H1 (cell line): ENCODE measurements around the gene EPHA5. TPM values are rescaled to one million over a fixed set of nuclear protein-coding genes. Genes with fewer than 3 reads are reported as not detected.

ENCODE experiments used
- CTCF ChIA-PET: fragments of 300-600 bp; sonication (Branson Sonifier 250); formaldehyde crosslinking; loops from one replicate; lab custom pipeline; 2021; ENCODE audit not compliant: partially characterized antibody; lab: Charles Lee
- POLR2A ChIA-PET: fragments of 300-600 bp; sonication (Branson Sonifier 250); formaldehyde crosslinking; loops from one replicate; lab custom pipeline; 2021; ENCODE audit warnings: inconsistent platforms; ENCODE audit not compliant: partially characterized antibody; lab: Charles Lee
- DNase-seq, 2 experiments: peaks; one replicate each; pipeline versions ENCODE4 v3.0.0 to v3.0.0-alpha.2; 2010 to 2022; ENCODE audit warnings: low spot score in 2 of 2, low read depth in 1 of 2, mixed read lengths in 1 of 2
- FAIRE-seq: peaks from 2 replicates; lab custom pipeline; 2011; peaks lifted over from hg19 to GRCh38; lab: Jason Lieb, UNC
- H2AFZ ChIP-seq: 2 replicates; pipeline ENCODE4 v1.8.1; 2012; ENCODE audit warnings: low read length, inconsistent platforms
- H2AK5ac ChIP-seq: 2 replicates; pipeline ENCODE4 v1.6.1; 2013; ENCODE audit warnings: low read depth, low read length
- H2BK120ac ChIP-seq: replicated peaks from 2 replicates; pipeline ENCODE3; 2013; ENCODE audit warnings: low read depth, low read length, inconsistent platforms
- H2BK12ac ChIP-seq: 2 replicates; pipeline ENCODE4 v1.6.1; 2013; ENCODE audit warnings: low read depth, low read length
- H2BK15ac ChIP-seq: 2 replicates; pipeline ENCODE4 v1.6.1; 2013; ENCODE audit warnings: low read length
- H2BK20ac ChIP-seq: 2 replicates; pipeline ENCODE4 v1.6.1; 2013; ENCODE audit warnings: low read length
- H2BK5ac ChIP-seq: 2 replicates; pipeline ENCODE4 v1.6.1; 2013; ENCODE audit warnings: low read depth, low read length
- H3K14ac ChIP-seq: 2 replicates; pipeline ENCODE4 v1.6.1; 2013; ENCODE audit warnings: inconsistent platforms; ENCODE audit not compliant: insufficient read length
- H3K18ac ChIP-seq: 2 replicates; pipeline ENCODE4 v1.6.1; 2013; ENCODE audit warnings: low read length; ENCODE audit errors: extremely low read depth
- H3K23ac ChIP-seq: 2 replicates; pipeline ENCODE4 v1.6.1; 2013; ENCODE audit warnings: inconsistent platforms; ENCODE audit not compliant: insufficient read length
- H3K23me2 ChIP-seq: 2 replicates; pipeline ENCODE4 v1.6.1; 2013; ENCODE audit warnings: low read depth, low read length
- H3K27ac ChIP-seq: 2 replicates; pipeline ENCODE4 v1.6.1; 2011; ENCODE audit warnings: low read depth, low read length, inconsistent platforms
- H3K27me3 ChIP-seq, 4 experiments: replicated peaks in 1 of 4; 1 replicate in 1 of 4; 2 replicates in 3 of 4; pipeline versions ENCODE4 v1.6.1 to v1.8.1; 2011 to 2013; ENCODE audit warnings: low read length in 3 of 4, mild to moderate bottlenecking in 3 of 4, inconsistent platforms in 2 of 4, mixed read lengths in 2 of 4, moderate library complexity in 1 of 4; ENCODE audit not compliant: control insufficient read depth in 3 of 4, insufficient read depth in 3 of 4; ENCODE audit errors: extremely low read depth in 1 of 4
- H3K36me3 ChIP-seq, 4 experiments: 2 replicates each; pipeline versions ENCODE4 v1.6.1 to v1.8.1; 2011 to 2013; ENCODE audit warnings: mild to moderate bottlenecking in 4 of 4, low read length in 3 of 4, moderate library complexity in 2 of 4, control low read depth in 1 of 4, inconsistent platforms in 1 of 4; ENCODE audit not compliant: insufficient read depth in 4 of 4, control insufficient read depth in 2 of 4
- H3K4ac ChIP-seq: replicated peaks from 2 replicates; pipeline ENCODE3; 2013; ENCODE audit warnings: low read length, low read depth, mixed read lengths, inconsistent platforms; ENCODE audit not compliant: insufficient read length
- H3K4me1 ChIP-seq, 4 experiments: replicated peaks in 1 of 4; 1 replicate in 1 of 4; 2 replicates in 3 of 4; pipeline versions ENCODE4 v1.6.1 to v1.8.1; 2011 to 2013; ENCODE audit warnings: low read length in 3 of 4, inconsistent platforms in 2 of 4, mixed read lengths in 1 of 4; ENCODE audit not compliant: insufficient read depth in 4 of 4, control insufficient read depth in 3 of 4
- H3K4me2 ChIP-seq, 2 experiments: 2 replicates each; pipeline versions ENCODE4 v1.6.1 to v1.8.1; 2011 to 2013; ENCODE audit warnings: low read depth in 2 of 2, low read length in 2 of 2, control low read depth in 1 of 2, inconsistent platforms in 1 of 2, mild to moderate bottlenecking in 1 of 2; ENCODE audit not compliant: insufficient read depth in 1 of 2
- H3K4me3 ChIP-seq, 4 experiments: fragments of 200-600, 300-600 bp in 1 of 4; sonication (generic), shearing (Covaris generic), sonication (Bioruptor Twin) in 1 of 4; 2 replicates each; pipeline versions ENCODE4 v1.5.1 to v1.8.1; 2011 to 2016; ENCODE audit warnings: low read length in 4 of 4, low read depth in 3 of 4, control low read depth in 2 of 4, inconsistent platforms in 2 of 4, mild to moderate bottlenecking in 2 of 4, mixed read lengths in 1 of 4, moderate library complexity in 1 of 4; ENCODE audit not compliant: insufficient read depth in 2 of 4; ENCODE audit errors: extremely low read depth in 1 of 4
- H3K56ac ChIP-seq: replicated peaks from 2 replicates; pipeline ENCODE3; 2013; ENCODE audit warnings: low read depth, mild to moderate bottlenecking, mixed read lengths, low read length, inconsistent platforms; ENCODE audit not compliant: insufficient read length
- H3K79me1 ChIP-seq: 2 replicates; pipeline ENCODE4 v1.6.1; 2013; ENCODE audit warnings: low read depth, low read length, control low read depth
- H3K79me2 ChIP-seq, 2 experiments: 2 replicates each; pipeline versions ENCODE4 v1.6.1 to v1.8.1; 2012 to 2013; ENCODE audit warnings: low read length in 2 of 2, mild to moderate bottlenecking in 2 of 2, inconsistent platforms in 1 of 2; ENCODE audit not compliant: insufficient read depth in 2 of 2, control insufficient read depth in 1 of 2
- H3K9ac ChIP-seq, 4 experiments: replicated peaks in 1 of 4; 1 replicate in 1 of 4; 2 replicates in 3 of 4; pipeline versions ENCODE4 v1.6.1 to v1.8.1; 2011 to 2013; ENCODE audit warnings: low read depth in 3 of 4, low read length in 3 of 4, control low read depth in 2 of 4, mild to moderate bottlenecking in 2 of 4, moderate library complexity in 2 of 4, inconsistent platforms in 1 of 4; ENCODE audit errors: extremely low read depth in 1 of 4
- H3K9me3 ChIP-seq, 2 experiments: 2 replicates each; pipeline versions ENCODE4 v1.6.1 to v1.8.1; 2012 to 2013; ENCODE audit warnings: mild to moderate bottlenecking in 2 of 2, moderate library complexity in 2 of 2, control low read depth in 1 of 2, inconsistent platforms in 1 of 2, low read depth in 1 of 2, low read length in 1 of 2, mixed read lengths in 1 of 2; ENCODE audit not compliant: insufficient read depth in 2 of 2
- H4K20me1 ChIP-seq, 2 experiments: replicated peaks in 1 of 2; 2 replicates each; pipeline versions ENCODE3 to v1.8.1; 2011 to 2013; ENCODE audit warnings: inconsistent platforms in 2 of 2, low read length in 2 of 2, mild to moderate bottlenecking in 1 of 2; ENCODE audit not compliant: insufficient read depth in 2 of 2, control insufficient read depth in 1 of 2
- H4K5ac ChIP-seq: 2 replicates; pipeline ENCODE4 v1.6.1; 2013; ENCODE audit warnings: low read length, low read depth, mixed read lengths, inconsistent platforms; ENCODE audit not compliant: insufficient read length
- H4K8ac ChIP-seq: 2 replicates; pipeline ENCODE4 v1.8.0; 2013; ENCODE audit warnings: mild to moderate bottlenecking, moderate library complexity, low read length, inconsistent platforms; ENCODE audit not compliant: insufficient read depth; ENCODE audit errors: extremely low read depth
- H4K91ac ChIP-seq: replicated peaks from 2 replicates; pipeline ENCODE3; 2013; ENCODE audit warnings: low read length, mixed read lengths, inconsistent platforms; ENCODE audit not compliant: insufficient read length
- CHD1 ChIP-seq: IDR thresholded peaks from 2 replicates; pipeline ENCODE4 v1.6.1; 2012; ENCODE audit warnings: low read depth, low read length, improper control_type of control experiment
- CHD2 ChIP-seq: IDR thresholded peaks from 2 replicates; pipeline ENCODE4 v1.6.1; 2012; ENCODE audit warnings: low read length, improper control_type of control experiment
- EGR1 ChIP-seq: IDR thresholded peaks from 2 replicates; pipeline ENCODE4 v1.6.1; 2011; ENCODE audit warnings: low read depth, low read length, borderline replicate concordance
- RBBP5 ChIP-seq: IDR thresholded peaks from 2 replicates; pipeline ENCODE4 v1.7.1; 2012; ENCODE audit warnings: low read depth, mild to moderate bottlenecking, inconsistent platforms, low read length, moderate library complexity, borderline replicate concordance
- WGBS, 2 experiments: shearing (Covaris generic) in 1 of 2; methylation state at CpG; one replicate each; pipeline versions ENCODE4 v1.1.6 to v1.1.7; 2013 to 2015; ENCODE audit warnings: low lambda C conversion rate in 2 of 2, mixed read lengths in 2 of 2, inconsistent platforms in 1 of 2, low coverage in 1 of 2, missing lambda C conversion rate in 1 of 2; ENCODE audit not compliant: insufficient replicate concordance in 2 of 2, insufficient coverage in 1 of 2, insufficient read length in 1 of 2; ENCODE audit errors: extremely low coverage in 1 of 2, missing lambda C conversion rate in 1 of 2; 5-methylcytosine and 5-hydroxymethylcytosine counted together
- polyA plus RNA-seq, 7 experiments: library from polyadenylated mRNA; depleted of rRNA in 3 of 7; stranded (reverse) in 5 of 7; unstranded in 2 of 7; fragments of >200 nt in 5 of 7; fragments of 200-250 nt in 2 of 7; gene quantifications; 1 replicate in 5 of 7; 2 replicates in 1 of 7; 4 replicates in 1 of 7; pipeline versions ENCODE4 v1.2.1 to v1.2.3, GENCODE V29; 2011 to 2013; ENCODE audit warnings: missing spikeins in 2 of 7, mixed read lengths in 2 of 7
- total RNA-seq: library from RNA; stranded (reverse); fragmentation: NEBNext Ultra II Directional; extraction: Animal tissue kit (Norgen Biotek cat#: 25700); gene quantifications from 2 replicates; pipeline ENCODE4 v1.2.1, GENCODE V29; 2021

The EPHA5 gene
- total and polyA plus RNA-seq, 2 of the 8 experiments (the other 6 are each of a cell fraction or from before 2014, with no cell fraction given): 0.03 to 0.11 TPM

- H3K23me2 ChIP-seq: no peaks in the 10 kb centered on the region
- no peak for DNase-seq
- no peak overlapping the region for H3K14ac ChIP-seq
- no peaks in the 10 kb centered on the region for H4K20me1 ChIP-seq
- no peak overlapping the region for H2AFZ ChIP-seq
- no peaks in the 10 kb centered on the region for H3K27me3 ChIP-seq
- no peak overlapping the region for H4K5ac ChIP-seq
- POLR2A ChIA-PET: no interaction called here
- no peaks in the 10 kb centered on the region for H3K36me3 ChIP-seq
- no peak overlapping the region for H3K27ac ChIP-seq
- no peaks in the 10 kb centered on the region for H3K4me1 ChIP-seq
- no peak overlapping the region for H2BK12ac ChIP-seq
- H4K8ac ChIP-seq: no peak overlapping the region
- H2BK5ac ChIP-seq: no peak overlapping the region
- H3K79me1 ChIP-seq: no peaks in the 10 kb centered on the region
- H3K23ac ChIP-seq: no peak overlapping the region
- no peak overlapping the region for H3K4ac ChIP-seq
- WGBS, 2 experiments: 76% methylated on average over 5 of the region's 5 CpGs; no CpG with 5 or more reads in 1 of the 2 experiments
- no peak for FAIRE-seq
- no peak for TF ChIP-seq EGR1
- TF ChIP-seq CHD2: no peak
- TF ChIP-seq CHD1: no peak
- TF ChIP-seq RBBP5: no peak
- TF ChIP-seq, all 59 proteins: peak for 0
- Histone ChIP-seq H4K91ac (no peak overlapping the region), H3K18ac (no peak overlapping the region), H3K4me3 (no peak overlapping the region), H3K9ac (no peak overlapping the region), H2BK15ac (no peak overlapping the region), H3K56ac (no peak overlapping the region), H3K9me3 (no peaks in the 10 kb centered on the region), H2AK5ac (no peak overlapping the region), H2BK120ac (no peak overlapping the region), H2BK20ac (no peak overlapping the region), H3K4me2 (no peak overlapping the region), H3K79me2 (no peaks in the 10 kb centered on the region)
- CTCF ChIA-PET: no interaction called here
Observed at GRCh38 chr4:65386927-65387326, 283.4 kb downstream of the EPHA5 start.
